BLaER1 (cell line): ENCODE measurements around the gene HSPG2.

Source experiments
- H3K27ac ChIP-seq: shearing (Covaris generic); formaldehyde crosslinking; 2 replicates; pipeline ENCODE4 v1.8.1; 2022
- H3K27me3 ChIP-seq: shearing (Covaris generic); formaldehyde crosslinking; 2 replicates; pipeline ENCODE4 v1.8.1; 2022
- H3K36me3 ChIP-seq: shearing (Covaris generic); formaldehyde crosslinking; 2 replicates; pipeline ENCODE4 v1.8.1; 2022
- H3K4me1 ChIP-seq: shearing (Covaris generic); formaldehyde crosslinking; 2 replicates; pipeline ENCODE4 v1.8.1; 2022
- H3K4me2 ChIP-seq: shearing (Covaris generic); formaldehyde crosslinking; 2 replicates; pipeline ENCODE4 v1.8.1; 2022
- H3K4me3 ChIP-seq: shearing (Covaris generic); formaldehyde crosslinking; 2 replicates; pipeline ENCODE4 v1.8.1; 2022
- H3K9ac ChIP-seq: shearing (Covaris generic); formaldehyde crosslinking; 2 replicates; pipeline ENCODE4 v1.8.1; 2022
- H3K9me3 ChIP-seq: shearing (Covaris generic); formaldehyde crosslinking; 2 replicates; pipeline ENCODE4 v1.8.1; 2022
- H4K20me1 ChIP-seq: shearing (Covaris generic); formaldehyde crosslinking; 2 replicates; pipeline ENCODE4 v1.8.1; 2022
- Cebpa-rat ChIP-seq: shearing (Covaris generic); IDR thresholded peaks from 2 replicates; pipeline ENCODE4 v1.8.1; 2022

HSPG2 gene

GRCh38 chr1:21845646-21846641 lies 91.2 kb downstream of the HSPG2 start:
- no peaks in the 10 kb centered on the region for H3K27me3 ChIP-seq
- H3K4me1 ChIP-seq, result no peaks in the 10 kb centered on the region
- peaks cover 94% of the 10 kb centered on the region for H3K36me3 ChIP-seq
- H3K9me3 ChIP-seq, result no peaks in the 10 kb centered on the region
- H3K9ac ChIP-seq, result no peak overlapping the region
- no peaks in the 10 kb centered on the region for H4K20me1 ChIP-seq
- H3K27ac ChIP-seq, result no peak overlapping the region
- TF ChIP-seq Cebpa-rat, result no peak
- H3K4me2 ChIP-seq, result no peak overlapping the region
- H3K4me3 ChIP-seq, result no peak overlapping the region

GRCh38 chr1:21843996-21844395 lies 93.1 kb downstream of the HSPG2 start:
- H3K4me1 ChIP-seq, result no peaks in the 10 kb centered on the region
- no peaks in the 10 kb centered on the region for H4K20me1 ChIP-seq
- H3K4me2 ChIP-seq, result no peak overlapping the region
- H3K27ac ChIP-seq, result no peak overlapping the region
- H3K36me3 ChIP-seq, result peaks cover 90% of the 10 kb centered on the region
- H3K27me3 ChIP-seq, result no peaks in the 10 kb centered on the region
- H3K9me3 ChIP-seq, result no peaks in the 10 kb centered on the region
- no peak overlapping the region for H3K4me3 ChIP-seq
- TF ChIP-seq Cebpa-rat, result no peak
- H3K9ac ChIP-seq, result no peak overlapping the region

GRCh38 chr1:21843208-21843607 lies 93.9 kb downstream of the HSPG2 start:
- Histone ChIP-seq H3K36me3 (peaks cover 90% of the 10 kb centered on the region), H3K4me3 (no peak overlapping the region), H3K27ac (no peak overlapping the region), H3K9ac (no peak overlapping the region), H3K4me2 (no peak overlapping the region), H3K27me3 (no peaks in the 10 kb centered on the region), H3K4me1 (no peaks in the 10 kb centered on the region), H4K20me1 (no peaks in the 10 kb centered on the region), H3K9me3 (no peaks in the 10 kb centered on the region)
- no peak for TF ChIP-seq Cebpa-rat

GRCh38 chr1:21842606-21843162 lies 94.4 kb downstream of the HSPG2 start:
- Histone ChIP-seq H3K4me1 (no peaks in the 10 kb centered on the region), H3K4me3 (no peak overlapping the region), H3K4me2 (no peak overlapping the region), H3K27me3 (no peaks in the 10 kb centered on the region), H3K9ac (no peak overlapping the region), H4K20me1 (no peaks in the 10 kb centered on the region), H3K27ac (no peak overlapping the region), H3K36me3 (peaks cover 90% of the 10 kb centered on the region), H3K9me3 (no peaks in the 10 kb centered on the region)
- no peak for TF ChIP-seq Cebpa-rat

- H3K4me3 ChIP-seq, result no peak overlapping the region
- H3K4me2 ChIP-seq, result no peak overlapping the region
- peaks cover 88% of the 10 kb centered on the region for H3K36me3 ChIP-seq
- H3K9ac ChIP-seq, result no peak overlapping the region
- no peaks in the 10 kb centered on the region for H3K9me3 ChIP-seq
- no peaks in the 10 kb centered on the region for H4K20me1 ChIP-seq
- H3K4me1 ChIP-seq, result no peaks in the 10 kb centered on the region
- H3K27ac ChIP-seq, result no peak overlapping the region
- no peaks in the 10 kb centered on the region for H3K27me3 ChIP-seq
- no peak for TF ChIP-seq Cebpa-rat
Observed at GRCh38 chr1:21841852-21842466, 95.2 kb downstream of the HSPG2 start.

GRCh38 chr1:21840981-21841380 lies 96.1 kb downstream of the HSPG2 start:
- Histone ChIP-seq H3K9me3 (no peaks in the 10 kb centered on the region), H3K27ac (no peak overlapping the region)
- no peak for TF ChIP-seq Cebpa-rat

GRCh38 chr1:21839337-21840037 lies 97.6 kb downstream of the HSPG2 start:
- no peak overlapping the region for H3K4me2 ChIP-seq
- TF ChIP-seq Cebpa-rat, result no peak
- no peak overlapping the region for H3K27ac ChIP-seq
- H3K9me3 ChIP-seq, result peaks cover 10% of the 10 kb centered on the region
- peaks cover 89% of the 10 kb centered on the region for H3K36me3 ChIP-seq
- H3K9ac ChIP-seq, result no peak overlapping the region
- no peaks in the 10 kb centered on the region for H3K4me1 ChIP-seq
- no peak overlapping the region for H3K4me3 ChIP-seq
- no peaks in the 10 kb centered on the region for H3K27me3 ChIP-seq
- no peaks in the 10 kb centered on the region for H4K20me1 ChIP-seq

More at GRCh38 chr1:21840981-21841380, 96.1 kb downstream of the HSPG2 start:
- H3K27me3 ChIP-seq, result no peaks in the 10 kb centered on the region
- no peak overlapping the region for H3K4me3 ChIP-seq
- no peaks in the 10 kb centered on the region for H4K20me1 ChIP-seq
- H3K4me2 ChIP-seq, result no peak overlapping the region
- no peak overlapping the region for H3K9ac ChIP-seq
- H3K36me3 ChIP-seq, result peaks cover 89% of the 10 kb centered on the region
- no peaks in the 10 kb centered on the region for H3K4me1 ChIP-seq

- peaks cover 19% of the 10 kb centered on the region for H3K9me3 ChIP-seq
- H3K4me1 ChIP-seq, result no peaks in the 10 kb centered on the region
- no peak overlapping the region for H3K4me2 ChIP-seq
- H3K9ac ChIP-seq, result no peak overlapping the region
- no peak overlapping the region for H3K4me3 ChIP-seq
- peaks cover 90% of the 10 kb centered on the region for H3K36me3 ChIP-seq
- no peaks in the 10 kb centered on the region for H4K20me1 ChIP-seq
- H3K27me3 ChIP-seq, result no peaks in the 10 kb centered on the region
- no peak for TF ChIP-seq Cebpa-rat
- H3K27ac ChIP-seq, result no peak overlapping the region
Observed at GRCh38 chr1:21838359-21839157, 98.6 kb downstream of the HSPG2 start.

- Histone ChIP-seq H3K36me3 (peaks cover 90% of the 10 kb centered on the region), H3K27me3 (no peaks in the 10 kb centered on the region), H3K9ac (no peak overlapping the region), H3K9me3 (peaks cover 23% of the 10 kb centered on the region), H3K4me3 (no peak overlapping the region), H3K4me2 (no peak overlapping the region), H3K4me1 (no peaks in the 10 kb centered on the region), H3K27ac (no peak overlapping the region), H4K20me1 (no peaks in the 10 kb centered on the region)
- no peak for TF ChIP-seq Cebpa-rat
Observed at GRCh38 chr1:21837476-21837875, 99.6 kb downstream of the HSPG2 start.
